ENCODE data around the gene CHAT.

CHAT gene

GRCh38 chr10:49632406-49633317 lies 18.8 kb downstream of the CHAT start:
- no peak for DNase-seq

- DNase-seq, result no peak
These were observed 19.7 kb downstream of the CHAT start for GRCh38 chr10:49633327-49634068.

GRCh38 chr10:49634069-49634660 lies 20.3 kb downstream of the CHAT start:
- no peak for DNase-seq

- no peak for DNase-seq
These were observed 28.5 kb downstream of the CHAT start for GRCh38 chr10:49642311-49642710.

- DNase-seq, result no peak
These were observed 29.6 kb downstream of the CHAT start for GRCh38 chr10:49643241-49644034.

- no peak for DNase-seq
These were observed 30.3 kb downstream of the CHAT start for GRCh38 chr10:49644035-49644646.

GRCh38 chr10:49645417-49645816 lies 31.6 kb downstream of the CHAT start:
- DNase-seq, result no peak

GRCh38 chr10:49645871-49646870 lies 32.3 kb downstream of the CHAT start:
- DNase-seq, result no peak

GRCh38 chr10:49647554-49647953 lies 33.7 kb downstream of the CHAT start:
- DNase-seq, result no peak

- DNase-seq, result no peak
These were observed 34.4 kb downstream of the CHAT start for GRCh38 chr10:49647985-49648795.

- DNase-seq, result no peak
These were observed 35.5 kb downstream of the CHAT start for GRCh38 chr10:49649294-49649693.

- DNase-seq, result no peak
These were observed 36.3 kb downstream of the CHAT start for GRCh38 chr10:49649936-49650723.

- DNase-seq, result no peak
These were observed 36.8 kb downstream of the CHAT start for GRCh38 chr10:49650724-49651034.

GRCh38 chr10:49651039-49651835 lies 37.4 kb downstream of the CHAT start:
- no peak for DNase-seq

- no peak for DNase-seq
These were observed 38.1 kb downstream of the CHAT start for GRCh38 chr10:49651917-49652316.

- no peak for DNase-seq
These were observed 38.8 kb downstream of the CHAT start for GRCh38 chr10:49652421-49653272.

- no peak for DNase-seq
These were observed 39.6 kb downstream of the CHAT start for GRCh38 chr10:49653273-49653929.
